Measurements from ENCODE around the gene AHNAK.

Gene AHNAK

GRCh38 chr11:62418136-62418535, 128.5 kb downstream of the AHNAK start:
- no peaks in the 10 kb centered on the region for H3K4me1 ChIP-seq (ENCODE audit: insufficient read depth, low read length, severe bottlenecking)
- no peak overlapping the region for H2AFZ ChIP-seq (ENCODE audit: low read length)
- no peaks in the 10 kb centered on the region for H3K79me2 ChIP-seq (ENCODE audit: insufficient read depth, low read length)
- no peaks in the 10 kb centered on the region for H3K36me3 ChIP-seq (ENCODE audit: insufficient read depth, low read length)
- H3K9ac ChIP-seq (ENCODE audit: low read length) = no peak overlapping the region
- H3F3A ChIP-seq (ENCODE audit: insufficient read depth, low read length) = no peaks in the 10 kb centered on the region
- no peaks in the 10 kb centered on the region for H4K20me1 ChIP-seq (ENCODE audit: insufficient read depth, low read length)
- 0 out of 2 replicates have a peak, but pooled peaks cover 9% of the 10 kb centered on the region for H3K27me3 ChIP-seq (ENCODE audit: insufficient read depth, low read length)
- no peaks in the 10 kb centered on the region for H3K9me2 ChIP-seq (ENCODE audit: low read depth, low read length)
- no peak overlapping the region for H3K4me2 ChIP-seq (ENCODE audit: low read length)
- no peaks in the 10 kb centered on the region for H3K9me3 ChIP-seq (ENCODE audit: low read length)
- H3K27ac ChIP-seq (ENCODE audit: low read depth, low read length, poor library complexity, severe bottlenecking) = no peak overlapping the region
- no peak overlapping the region for H3K4me3 ChIP-seq (ENCODE audit: low read depth, low read length, poor library complexity, severe bottlenecking)
- TF ChIP-seq CTCF (IDR thresholded peaks at IDR 0.05; ENCODE audit: low read length) (no peak), EZH2 (IDR thresholded peaks at IDR 0.05; ENCODE audit: borderline replicate concordance, low read length) (no peak)

GRCh38 chr11:62416596-62416995, 130.0 kb downstream of the AHNAK start:
- TF ChIP-seq EZH2 (IDR thresholded peaks at IDR 0.05; ENCODE audit: borderline replicate concordance, low read length) (no peak), CTCF (IDR thresholded peaks at IDR 0.05; ENCODE audit: low read length) (no peak)
- no peak overlapping the region for H3K4me2 ChIP-seq (ENCODE audit: low read length)

GRCh38 chr11:62413060-62413696, 133.4 kb downstream of the AHNAK start:
- no peak overlapping the region for H3K4me3 ChIP-seq (ENCODE audit: low read depth, low read length, poor library complexity, severe bottlenecking)
- H3K4me1 ChIP-seq (ENCODE audit: insufficient read depth, low read length, severe bottlenecking) = no peaks in the 10 kb centered on the region
- no peak overlapping the region for H3K4me2 ChIP-seq (ENCODE audit: low read length)
- H3K79me2 ChIP-seq (ENCODE audit: insufficient read depth, low read length) = no peaks in the 10 kb centered on the region
- H3K9ac ChIP-seq (ENCODE audit: low read length) = no peak overlapping the region
- H4K20me1 ChIP-seq (ENCODE audit: insufficient read depth, low read length) = no peaks in the 10 kb centered on the region
- no peaks in the 10 kb centered on the region for H3K9me2 ChIP-seq (ENCODE audit: low read depth, low read length)
- no peaks in the 10 kb centered on the region for H3K36me3 ChIP-seq (ENCODE audit: insufficient read depth, low read length)
- H3F3A ChIP-seq (ENCODE audit: insufficient read depth, low read length) = no peaks in the 10 kb centered on the region
- no peak overlapping the region for H3K27ac ChIP-seq (ENCODE audit: low read depth, low read length, poor library complexity, severe bottlenecking)
- no peaks in the 10 kb centered on the region for H3K9me3 ChIP-seq (ENCODE audit: low read length)
- 0 out of 2 replicates have a peak, but pooled peaks cover 10% of the 10 kb centered on the region for H3K27me3 ChIP-seq (ENCODE audit: insufficient read depth, low read length)
- no peak overlapping the region for H2AFZ ChIP-seq (ENCODE audit: low read length)
- TF ChIP-seq EZH2 (IDR thresholded peaks at IDR 0.05; ENCODE audit: borderline replicate concordance, low read length) (no peak), CTCF (IDR thresholded peaks at IDR 0.05; ENCODE audit: low read length) (no peak)

More at GRCh38 chr11:62416596-62416995, 130.0 kb downstream of the AHNAK start:
- H2AFZ ChIP-seq (ENCODE audit: low read length) = no peak overlapping the region
- H3K27me3 ChIP-seq (ENCODE audit: insufficient read depth, low read length) = 0 out of 2 replicates have a peak, but pooled peaks cover 12% of the 10 kb centered on the region
- H3K4me3 ChIP-seq (ENCODE audit: low read depth, low read length, poor library complexity, severe bottlenecking) = no peak overlapping the region
- no peaks in the 10 kb centered on the region for H3K4me1 ChIP-seq (ENCODE audit: insufficient read depth, low read length, severe bottlenecking)
- no peaks in the 10 kb centered on the region for H4K20me1 ChIP-seq (ENCODE audit: insufficient read depth, low read length)
- no peak overlapping the region for H3K9ac ChIP-seq (ENCODE audit: low read length)
- H3F3A ChIP-seq (ENCODE audit: insufficient read depth, low read length) = no peaks in the 10 kb centered on the region
- no peaks in the 10 kb centered on the region for H3K9me2 ChIP-seq (ENCODE audit: low read depth, low read length)
- no peak overlapping the region for H3K27ac ChIP-seq (ENCODE audit: low read depth, low read length, poor library complexity, severe bottlenecking)
- H3K36me3 ChIP-seq (ENCODE audit: insufficient read depth, low read length) = no peaks in the 10 kb centered on the region
- no peaks in the 10 kb centered on the region for H3K79me2 ChIP-seq (ENCODE audit: insufficient read depth, low read length)
- no peaks in the 10 kb centered on the region for H3K9me3 ChIP-seq (ENCODE audit: low read length)
